K562 (cell line): ENCODE results near the gene TMEM95. TPM values are rescaled to one million over a fixed set of nuclear protein-coding genes. Genes with fewer than 3 reads are reported as not detected.
A peak's percentile ranks its signal among the peaks of the same experiment; 100 is the strongest.

Experiments
- CCNT2 ChIP-seq: IDR thresholded peaks from 2 replicates; pipeline ENCODE4 v1.6.1; 2011; ENCODE audit warnings: borderline replicate concordance, low read depth, mild to moderate bottlenecking, moderate library complexity, mixed read lengths, low read length; ENCODE audit not compliant: insufficient read length; ENCODE audit errors: extremely low read depth
- CTCFL ChIP-seq: IDR thresholded peaks from 2 replicates; pipeline ENCODE4 v1.6.1; 2011; ENCODE audit warnings: borderline replicate concordance, low read depth, mild to moderate bottlenecking, moderate library complexity, low read length; ENCODE audit not compliant: insufficient read depth, poor library complexity, severe bottlenecking
- DEAF1 ChIP-seq: fragments of 450-650 bp; formaldehyde crosslinking; IDR thresholded peaks from 2 replicates; pipeline ENCODE4 v1.4.0; 2020; ENCODE audit warnings: mild to moderate bottlenecking, moderate library complexity
- IFI16 ChIP-seq: fragments of 250-450 bp; sonication (Bioruptor Pico); IDR thresholded peaks from 2 replicates; pipeline ENCODE4 v2.1.2; 2022; ENCODE audit warnings: mild to moderate bottlenecking, inconsistent platforms
- JUND ChIP-seq, 2 experiments: IDR thresholded peaks; 2 replicates in 1 of 2; 3 replicates in 1 of 2; pipeline ENCODE4 v1.6.1; 2011; ENCODE audit warnings: borderline replicate concordance in 2 of 2, low read depth in 2 of 2, low read length in 2 of 2, improper control_type of control experiment in 1 of 2, missing biosample characterization in 1 of 2, missing genetic modification characterization in 1 of 2, missing genetic modification reagents in 1 of 2
- KLF1 ChIP-seq: fragments of 450-650 bp; IDR thresholded peaks from 2 replicates; pipeline ENCODE4 v1.6.1; 2016; ENCODE audit warnings: missing genetic modification characterization, missing compliant biosample characterization
- KLF13 ChIP-seq: fragments of 450-650 bp; IDR thresholded peaks from 2 replicates; pipeline ENCODE4 v1.6.1; 2016; ENCODE audit warnings: missing genetic modification characterization, low read depth, mild to moderate bottlenecking, missing compliant biosample characterization, moderate library complexity, borderline replicate concordance
- RCOR1 ChIP-seq, 2 experiments: IDR thresholded peaks; 2 replicates each; pipeline ENCODE4 v1.6.1; 2012; ENCODE audit warnings: low read depth in 2 of 2, low read length in 2 of 2, borderline replicate concordance in 1 of 2, improper control_type of control experiment in 1 of 2
- RREB1 ChIP-seq: fragments of 250-450 bp; sonication (Bioruptor Pico); IDR thresholded peaks from 2 replicates; pipeline ENCODE4 v1.4.0; 2020
- SAFB2 ChIP-seq: fragments of 200-400 bp; formaldehyde crosslinking; IDR thresholded peaks from 2 replicates; pipeline ENCODE4 v1.6.1; 2018; ENCODE audit warnings: borderline replicate concordance, low read length, low read depth, moderate library complexity; ENCODE audit not compliant: severe bottlenecking
- SP1 ChIP-seq: sonication (generic); formaldehyde crosslinking; IDR thresholded peaks from 2 replicates; pipeline ENCODE4 v1.8.1; 2022; ENCODE audit warnings: mild to moderate bottlenecking, missing genetic modification reagents
- STAG1 ChIP-seq: sonication (generic); formaldehyde crosslinking; IDR thresholded peaks from 2 replicates; pipeline ENCODE4 v1.5.0; 2020; ENCODE audit warnings: missing genetic modification reagents, borderline replicate concordance
- ZNF143 ChIP-seq: sonication (generic); formaldehyde crosslinking; IDR thresholded peaks from 2 replicates; pipeline ENCODE4 v1.9.0; 2022; ENCODE audit warnings: mild to moderate bottlenecking, missing genetic modification reagents
- ZNF586 ChIP-seq: fragments of 450-650 bp; formaldehyde crosslinking; conservative IDR thresholded peaks from 2 replicates; pipeline ENCODE4 v1.4.0; 2020; ENCODE audit warnings: mild to moderate bottlenecking, moderate library complexity
- ZNF695 ChIP-seq: fragments of 450-650 bp; formaldehyde crosslinking; IDR thresholded peaks from 2 replicates; pipeline ENCODE4 v1.4.0; 2020; ENCODE audit warnings: mild to moderate bottlenecking, moderate library complexity
- polyA plus RNA-seq, 8 experiments: library from polyadenylated mRNA; depleted of rRNA in 4 of 8; stranded (reverse) in 5 of 8; unstranded in 3 of 8; fragments of >200 nt; fragmentation: Nextera tagmentation in 2 of 8; fragmentation: Illumina TruSeq in 1 of 8; extraction: Ambion mirVana in 2 of 8; extraction: Trizol in 1 of 8; gene quantifications; 2 replicates each; pipeline versions ENCODE4 v1.2.1 to v1.2.3, GENCODE V29; 2011 to 2014; ENCODE audit warnings: inconsistent platforms in 1 of 8, missing spikeins in 1 of 8
- total RNA-seq, 7 experiments: library from RNA; depleted of rRNA in 6 of 7; stranded (reverse); fragments of >200 nt in 6 of 7; fragmentation: Illumina TruSeq in 2 of 7; extraction: Trizol in 2 of 7; gene quantifications; 2 replicates each; pipeline versions ENCODE4 v1.2.1 to v1.2.3, GENCODE V29; 2011 to 2021; ENCODE audit warnings: low replicate concordance in 1 of 7
- TF ChIP-seq, protein P1 (sequence below): fragments of 450-650 bp; formaldehyde crosslinking; IDR thresholded peaks from 2 replicates; pipeline ENCODE4 v1.4.0; 2022; ENCODE audit warnings: mild to moderate bottlenecking, moderate library complexity

Gene TMEM95
- total and polyA plus RNA-seq, 9 of the 15 experiments (the other 6 are each of a cell fraction or from before 2014, with no cell fraction given), result not detected

DNA sequence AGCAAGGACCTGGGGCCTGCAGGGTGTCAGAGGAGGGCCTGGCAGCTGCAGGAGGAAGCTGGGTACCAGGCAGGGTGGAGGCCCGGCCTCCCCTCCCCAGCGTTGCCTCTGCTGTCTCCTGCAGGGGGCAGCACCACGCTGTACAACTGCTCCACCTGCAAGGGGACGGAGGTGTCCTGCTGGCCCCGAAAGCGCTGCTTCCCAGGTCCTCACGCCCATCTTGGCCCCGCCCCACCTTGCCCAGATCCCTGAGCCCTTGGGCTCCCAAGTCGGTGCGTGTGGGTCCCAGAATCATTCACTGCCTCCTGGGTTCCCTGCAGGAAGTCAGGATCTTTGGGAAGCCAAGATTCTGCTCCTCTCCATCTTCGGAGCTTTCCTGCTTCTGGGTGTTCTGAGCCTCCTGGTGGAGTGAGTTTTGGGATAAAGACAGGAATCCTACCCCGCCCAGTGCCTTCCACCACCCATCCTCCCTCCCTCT, 1.2 kb downstream of the TMEM95 start (continued):
- TF ChIP-seq ZNF586 (no peak), DEAF1 (CRISPR knock-in tag) (peak; percentile 50), KLF13 (tag) (0 out of 2 replicates have a peak, but pooled peaks have one; percentile 18), STAG1 (CRISPR knock-in tag) (peak; percentile 77), SP1 (CRISPR knock-in tag) (peak; percentile 61; the same call in 1 of the 2 replicates), JUND (IDR thresholded peaks at IDR 0.05; ENCODE audit: borderline replicate concordance, low read depth, low read length) (0 out of 2 replicates have a peak, but pooled peaks have one; percentile 20), JUND (tag; IDR thresholded peaks at IDR 0.05; ENCODE audit: borderline replicate concordance, low read depth, low read length) (no peak; the same call in 2 of the 3 replicates), IFI16 (CRISPR knock-in tag) (no peak), ZNF143 (CRISPR knock-in tag) (no peak), RCOR1 (IDR thresholded peaks at IDR 0.05; ENCODE audit: borderline replicate concordance in 1 of 2, low read depth in 2 of 2, low read length in 2 of 2) (peak in 1 of 2 experiments; percentile 61; a peak in 2 of 4 replicates), SAFB2 (no peak), RREB1 (CRISPR knock-in tag) (peak; percentile 82; the same call in 1 of the 2 replicates), ZNF695 (CRISPR knock-in tag) (no peak), KLF1 (tag) (no peak), CCNT2 (no peak), CTCFL (peak; percentile 35)
- TF ChIP-seq, protein P1, sequence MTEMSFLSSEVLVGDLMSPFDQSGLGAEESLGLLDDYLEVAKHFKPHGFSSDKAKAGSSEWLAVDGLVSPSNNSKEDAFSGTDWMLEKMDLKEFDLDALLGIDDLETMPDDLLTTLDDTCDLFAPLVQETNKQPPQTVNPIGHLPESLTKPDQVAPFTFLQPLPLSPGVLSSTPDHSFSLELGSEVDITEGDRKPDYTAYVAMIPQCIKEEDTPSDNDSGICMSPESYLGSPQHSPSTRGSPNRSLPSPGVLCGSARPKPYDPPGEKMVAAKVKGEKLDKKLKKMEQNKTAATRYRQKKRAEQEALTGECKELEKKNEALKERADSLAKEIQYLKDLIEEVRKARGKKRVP (CRISPR knock-in tag), result no peak
